PC-9 (cell line): ENCODE results near the gene PABPC1L. TPM values are rescaled to one million over a fixed set of nuclear protein-coding genes. Genes with fewer than 3 reads are reported as not detected.

Experiments used
- BruUV-seq: library from RNA; stranded (reverse); fragments of 400-500 nt; replicated peaks from 2 replicates; lab custom pipeline; 2021; lab: Mats Ljungman, UMichigan
- CTCF ChIA-PET: fragments of 300-600 bp; sonication (Branson Sonifier 250); formaldehyde crosslinking; loops from one replicate; lab custom pipeline; 2022; ENCODE audit warnings: antibody characterized with exemption; lab: Charles Lee
- POLR2A ChIA-PET: fragments of 300-600 bp; sonication (Branson Sonifier 250); formaldehyde crosslinking; loops from one replicate; lab custom pipeline; 2022; ENCODE audit warnings: antibody characterized with exemption; ENCODE audit not compliant: unreplicated experiment; lab: Charles Lee
- DNase-seq, 2 experiments: peaks; one replicate each; pipeline versions ENCODE4 v3.0.0 to v3.0.0-alpha.2; 2015 to 2022; ENCODE audit warnings: mixed read lengths in 1 of 2
- H2AFZ ChIP-seq: fragments of 200-600 bp; sonication (generic); 2 replicates; pipeline ENCODE4 v1.8.1; 2017; ENCODE audit warnings: antibody characterized with exemption
- H3F3A ChIP-seq: fragments of 200-600 bp; sonication (generic); 2 replicates; pipeline ENCODE4 v1.8.1; 2017; ENCODE audit warnings: antibody characterized with exemption, mild to moderate bottlenecking, low read depth; ENCODE audit not compliant: insufficient read depth
- H3K27ac ChIP-seq: fragments of 200-600 bp; sonication (generic); 2 replicates; pipeline ENCODE4 v1.6.1; 2016; ENCODE audit warnings: mixed run types
- H3K27me3 ChIP-seq: fragments of 200-600 bp; sonication (generic); 2 replicates; pipeline ENCODE4 v1.6.1; 2016; ENCODE audit warnings: low read depth, mixed run types; ENCODE audit not compliant: insufficient read depth
- H3K36me3 ChIP-seq: fragments of 200-600 bp; sonication (generic); 2 replicates; pipeline ENCODE4 v1.6.1; 2016; ENCODE audit warnings: low read depth, mixed run types
- H3K4me1 ChIP-seq: fragments of 200-600 bp; sonication (generic); replicated peaks from 2 replicates; pipeline ENCODE4 v1.6.1; 2016; ENCODE audit warnings: mixed run types; ENCODE audit not compliant: insufficient read depth
- H3K4me2 ChIP-seq: fragments of 200-600 bp; sonication (generic); 2 replicates; pipeline ENCODE4 v1.6.1; 2017; ENCODE audit warnings: mixed run types
- H3K4me3 ChIP-seq: fragments of 200-600 bp; sonication (generic); 2 replicates; pipeline ENCODE4 v1.6.1; 2016; ENCODE audit warnings: mixed run types
- H3K79me2 ChIP-seq: fragments of 200-600 bp; sonication (generic); 2 replicates; pipeline ENCODE4 v1.6.1; 2017; ENCODE audit warnings: low read depth, mixed run types
- H3K9me2 ChIP-seq: fragments of 200-600 bp; sonication (generic); 2 replicates; pipeline ENCODE4 v1.8.1; 2017; ENCODE audit warnings: mild to moderate bottlenecking; ENCODE audit not compliant: insufficient read depth
- H3K9me3 ChIP-seq: fragments of 200-600 bp; sonication (generic); 2 replicates; pipeline ENCODE4 v1.8.1; 2016; ENCODE audit warnings: low read depth; ENCODE audit not compliant: insufficient read depth
- H4K20me1 ChIP-seq: fragments of 200-600 bp; sonication (generic); 2 replicates; pipeline ENCODE4 v1.8.1; 2017; ENCODE audit not compliant: insufficient read depth
- CTCF ChIP-seq: fragments of 200-600 bp; sonication (generic); conservative IDR thresholded peaks from 2 replicates; pipeline ENCODE4 v1.6.1; 2017; ENCODE audit warnings: mixed run types, antibody characterized with exemption, mild to moderate bottlenecking, moderate library complexity
- EZH2 ChIP-seq: fragments of 200-600 bp; sonication (generic); IDR thresholded peaks from 2 replicates; pipeline ENCODE4 v1.8.0; 2017; ENCODE audit warnings: antibody characterized with exemption, low read depth
- intact Hi-C: fragments of 100-400 bp; cut with micrococcal nuclease; formaldehyde crosslinking; loops from one replicate; pipeline ENCODE4 v1.10.0; 2022; ENCODE audit not compliant: unreplicated experiment
- total RNA-seq: library from RNA; stranded (reverse); gene quantifications from 2 replicates; pipeline ENCODE4 v1.2.3, GENCODE V29; 2021

Gene PABPC1L
- total RNA-seq, 1 experiment from 2014 or later: 132 TPM

DNA sequence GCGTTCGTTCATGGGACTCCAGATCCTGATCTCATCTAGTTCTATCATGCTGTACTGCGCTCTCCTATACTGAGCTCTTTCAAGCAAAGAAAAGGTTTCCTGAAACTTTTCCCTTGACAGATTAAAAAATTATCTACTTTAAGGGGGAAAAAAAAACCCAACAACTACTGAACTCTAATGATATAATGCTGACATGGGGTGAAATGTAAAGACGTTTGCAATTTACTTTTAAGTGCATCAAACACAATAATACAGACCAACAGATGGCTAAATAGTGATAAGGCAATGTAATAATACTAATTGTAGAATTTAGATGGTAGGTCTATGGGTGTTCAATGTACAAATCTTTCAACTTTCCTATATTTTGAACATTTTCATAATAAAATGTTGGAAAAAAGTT lies 34.0 kb downstream of the PABPC1L start:
- CTCF ChIA-PET: no interaction called here
- BruUV-seq: no TSS peak

DNA sequence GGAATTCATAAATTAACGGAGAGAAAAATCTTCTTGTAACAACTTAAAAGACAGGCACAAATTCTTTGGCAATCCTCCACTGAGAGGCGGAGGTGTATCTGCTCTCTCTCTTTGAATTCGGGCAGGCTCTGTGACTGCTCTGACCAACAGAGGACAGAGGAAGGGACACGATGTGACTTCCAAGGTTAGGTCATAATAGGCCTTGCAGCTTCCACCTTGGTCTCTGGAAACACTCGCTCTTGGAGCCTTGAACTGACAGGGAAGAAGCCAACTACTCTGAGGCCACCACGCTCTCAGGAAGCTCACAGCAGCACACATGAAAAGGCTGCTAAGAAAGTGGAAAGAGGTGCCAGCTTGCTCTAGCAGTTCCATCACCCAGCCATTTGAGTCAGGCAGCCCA lies 35.4 kb downstream of the PABPC1L start:
- Histone ChIP-seq H3F3A (peaks cover 13% of the 10 kb centered on the region; the same call in 1 of the 2 replicates), H3K4me2 (no peak overlapping the region), H3K27me3 (no peaks in the 10 kb centered on the region), H3K27ac (no peak overlapping the region), H3K9me3 (no peaks in the 10 kb centered on the region), H3K9me2 (no peaks in the 10 kb centered on the region), H4K20me1 (peaks cover 6% of the 10 kb centered on the region; the same call in 1 of the 2 replicates), H3K4me3 (no peak overlapping the region), H3K4me1 (no peaks in the 10 kb centered on the region), H2AFZ (no peak overlapping the region), H3K79me2 (no peaks in the 10 kb centered on the region), H3K36me3 (peaks cover 46% of the 10 kb centered on the region)
- intact Hi-C loops: no loop called here
- TF ChIP-seq CTCF (no peak), EZH2 (no peak)
- ChIA-PET POLR2A (no interaction called here), CTCF (no interaction called here)
- DNase-seq: no peak
- no TSS peak for BruUV-seq

More for the DNA sequence above, 34.0 kb downstream of the PABPC1L start:
- no peak overlapping the region for H3K27ac ChIP-seq
- intact Hi-C loops: no loop called here
- H3K4me3 ChIP-seq: no peak overlapping the region
- H3K36me3 ChIP-seq: peaks cover 41% of the 10 kb centered on the region
- no peaks in the 10 kb centered on the region for H3K79me2 ChIP-seq
- no peaks in the 10 kb centered on the region for H3K4me1 ChIP-seq
- H3K9me3 ChIP-seq: no peaks in the 10 kb centered on the region
- H3F3A ChIP-seq: peaks cover 12% of the 10 kb centered on the region; the same call in 1 of the 2 replicates
- no peaks in the 10 kb centered on the region for H3K9me2 ChIP-seq
- no peak overlapping the region for H3K4me2 ChIP-seq
- no peaks in the 10 kb centered on the region for H3K27me3 ChIP-seq
- no peak overlapping the region for H2AFZ ChIP-seq
- H4K20me1 ChIP-seq: 0 out of 2 replicates have a peak, but pooled peaks cover 6% of the 10 kb centered on the region
- no peak for TF ChIP-seq CTCF
- TF ChIP-seq EZH2: no peak
- no peak for DNase-seq
- POLR2A ChIA-PET: no interaction called here

DNA sequence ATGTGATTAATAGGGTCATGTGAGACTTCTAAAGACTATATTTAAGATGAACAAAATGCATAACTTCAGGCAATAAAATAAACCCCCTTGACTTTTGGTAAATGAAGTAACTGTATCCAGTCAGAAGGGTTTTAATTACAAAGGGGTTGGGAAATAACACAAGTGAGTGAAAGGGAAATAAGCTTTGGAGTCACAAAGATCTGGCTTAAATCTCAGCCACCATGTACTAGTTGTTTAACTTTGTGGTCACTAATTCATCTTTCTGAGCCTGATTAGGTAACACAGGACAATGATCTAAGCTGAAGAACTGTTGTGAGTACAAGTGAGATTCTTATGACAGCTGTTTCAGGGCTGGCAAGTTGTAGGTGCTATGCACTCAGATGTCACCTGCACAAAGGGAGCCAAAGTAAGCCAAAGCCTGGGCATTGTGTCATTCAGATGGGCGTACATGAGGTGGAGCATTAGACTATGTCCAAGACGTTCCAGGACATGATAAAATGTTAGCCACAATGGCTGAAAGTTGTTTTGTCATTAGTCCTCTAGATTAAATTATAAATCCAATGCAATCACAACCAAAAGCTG lies 36.5 kb downstream of the PABPC1L start:
- CTCF ChIA-PET: no interaction called here
- H3K36me3 ChIP-seq: peaks cover 51% of the 10 kb centered on the region

More for the DNA sequence above, 36.5 kb downstream of the PABPC1L start:
- intact Hi-C loops: no loop called here
- Histone ChIP-seq H3K27me3 (no peaks in the 10 kb centered on the region), H3K4me3 (no peak overlapping the region), H2AFZ (no peak overlapping the region), H3K79me2 (no peaks in the 10 kb centered on the region), H3K9me2 (no peaks in the 10 kb centered on the region), H3K9me3 (no peaks in the 10 kb centered on the region), H3K4me1 (no peaks in the 10 kb centered on the region), H3F3A (peaks cover 15% of the 10 kb centered on the region; the same call in 1 of the 2 replicates), H3K27ac (no peak overlapping the region), H3K4me2 (no peak overlapping the region), H4K20me1 (peaks cover 6% of the 10 kb centered on the region; the same call in 1 of the 2 replicates)
- TF ChIP-seq CTCF: no peak
- TF ChIP-seq EZH2: no peak
- POLR2A ChIA-PET: interaction anchor here (0.6 to 0.7 kb wide), 4 partner anchors 16 to 275 kb away, joined by 3 to 7 read pairs (median 4); partner anchors contain the start of gene PABPC1L
- DNase-seq: no peak
- no TSS peak for BruUV-seq
